Colonic mucosa (tissue), 4 donors: ENCODE results near the gene ZSCAN5B. TPM values are rescaled to one million over a fixed set of nuclear protein-coding genes. Genes with fewer than 3 reads are reported as not detected.

ENCODE experiments used
- DNase-seq: peaks from one replicate; pipeline ENCODE4 v3.0.0-alpha.2; 2020
- H3K27ac ChIP-seq: fragments of 200-600 bp; one replicate; pipeline ENCODE4 v1.8.0; 2021
- H3K27me3 ChIP-seq: fragments of 200-600 bp; one replicate; pipeline ENCODE4 v1.8.0; 2021
- H3K36me3 ChIP-seq: fragments of 200-600 bp; one replicate; pipeline ENCODE4 v1.8.0; 2021
- H3K4me1 ChIP-seq: fragments of 200-600 bp; one replicate; pipeline ENCODE4 v1.8.0; 2021; ENCODE audit warnings: mild to moderate bottlenecking
- H3K4me3 ChIP-seq: fragments of 200-600 bp; one replicate; pipeline ENCODE4 v1.8.0; 2021
- H3K9ac ChIP-seq, 2 donors: one replicate each; pipeline ENCODE4 v1.7.0; 2013; ENCODE audit warnings: control low read depth in 2 of 2, low read depth in 2 of 2, low read length in 2 of 2
- H3K9me3 ChIP-seq: fragments of 200-600 bp; one replicate; pipeline ENCODE4 v1.8.0; 2021
- intact Hi-C: fragments of 100-400 bp; cut with DNase I; formaldehyde crosslinking; loops from one replicate; pipeline ENCODE4 v1.14.1; 2022
- total RNA-seq, 2 donors: library from RNA; stranded (reverse); fragmentation: NEBNext Ultra II Directional in 1 of 2; extraction: Animal tissue kit (Norgen Biotek cat#: 25700) in 1 of 2; gene quantifications; one replicate each; pipeline ENCODE4 v1.2.1, GENCODE V29; 2021
- TF ChIP-seq, protein P1 (sequence below): fragments of 200-600 bp; IDR thresholded peaks from one replicate; pipeline ENCODE4 v1.8.0; 2022; ENCODE audit warnings: antibody characterized with exemption, mild to moderate bottlenecking
- donor health status: healthy.
- donor health status: DM: no; HTN: no; CAD: no.
- donor health status: DM: no; HTN: no; CAD: no.

The ZSCAN5B gene
- total RNA-seq, 2 donors from 2014 or later, result not detected

- no peak overlapping the region for H3K27ac ChIP-seq
- no peak overlapping the region for H3K4me3 ChIP-seq
- DNase-seq, result no peak
- no peaks in the 10 kb centered on the region for H3K9me3 ChIP-seq
- intact Hi-C loops, result no loop called here
- no peak overlapping the region for H3K9ac ChIP-seq
- TF ChIP-seq, protein P1, sequence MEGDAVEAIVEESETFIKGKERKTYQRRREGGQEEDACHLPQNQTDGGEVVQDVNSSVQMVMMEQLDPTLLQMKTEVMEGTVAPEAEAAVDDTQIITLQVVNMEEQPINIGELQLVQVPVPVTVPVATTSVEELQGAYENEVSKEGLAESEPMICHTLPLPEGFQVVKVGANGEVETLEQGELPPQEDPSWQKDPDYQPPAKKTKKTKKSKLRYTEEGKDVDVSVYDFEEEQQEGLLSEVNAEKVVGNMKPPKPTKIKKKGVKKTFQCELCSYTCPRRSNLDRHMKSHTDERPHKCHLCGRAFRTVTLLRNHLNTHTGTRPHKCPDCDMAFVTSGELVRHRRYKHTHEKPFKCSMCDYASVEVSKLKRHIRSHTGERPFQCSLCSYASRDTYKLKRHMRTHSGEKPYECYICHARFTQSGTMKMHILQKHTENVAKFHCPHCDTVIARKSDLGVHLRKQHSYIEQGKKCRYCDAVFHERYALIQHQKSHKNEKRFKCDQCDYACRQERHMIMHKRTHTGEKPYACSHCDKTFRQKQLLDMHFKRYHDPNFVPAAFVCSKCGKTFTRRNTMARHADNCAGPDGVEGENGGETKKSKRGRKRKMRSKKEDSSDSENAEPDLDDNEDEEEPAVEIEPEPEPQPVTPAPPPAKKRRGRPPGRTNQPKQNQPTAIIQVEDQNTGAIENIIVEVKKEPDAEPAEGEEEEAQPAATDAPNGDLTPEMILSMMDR, result no peak
- no peaks in the 10 kb centered on the region for H3K4me1 ChIP-seq
- no peaks in the 10 kb centered on the region for H3K27me3 ChIP-seq
- no peaks in the 10 kb centered on the region for H3K36me3 ChIP-seq
These were observed 36.0 kb downstream of the ZSCAN5B start for GRCh38 chr19:56161534-56161933.

GRCh38 chr19:56159622-56160271 lies 37.8 kb downstream of the ZSCAN5B start:
- no peak for DNase-seq
- Histone ChIP-seq H3K9me3 (no peaks in the 10 kb centered on the region), H3K27ac (no peak overlapping the region), H3K4me1 (no peaks in the 10 kb centered on the region), H3K9ac (no peak overlapping the region), H3K36me3 (no peaks in the 10 kb centered on the region), H3K27me3 (no peaks in the 10 kb centered on the region), H3K4me3 (no peak overlapping the region)
- intact Hi-C loops, result no loop called here
- TF ChIP-seq, protein P1, result no peak

DNA sequence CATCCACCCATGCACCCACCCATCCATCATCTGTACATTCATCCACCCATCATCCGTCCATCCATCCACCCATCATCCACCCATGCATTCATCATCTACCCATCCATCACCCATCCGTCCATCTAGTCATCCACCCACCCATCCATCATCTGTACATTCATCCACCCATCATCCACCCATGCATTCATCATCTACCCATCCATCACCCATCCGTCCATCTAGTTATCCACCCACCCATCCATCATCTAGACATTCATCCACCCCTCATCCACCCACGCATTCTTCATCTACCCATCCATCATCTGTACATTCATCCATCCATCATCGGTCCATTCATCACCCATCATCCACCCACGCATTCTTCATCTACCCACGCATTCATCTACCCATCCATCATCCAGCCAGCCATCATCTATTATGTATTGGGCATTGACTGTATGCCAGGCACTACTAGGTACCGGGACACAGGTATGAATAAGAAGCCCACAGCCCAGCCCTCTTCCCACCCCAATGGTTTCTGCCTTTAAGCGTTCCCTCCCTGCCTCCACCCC lies 38.5 kb downstream of the ZSCAN5B start:
- DNase-seq, result no peak
- Histone ChIP-seq H3K4me1 (no peaks in the 10 kb centered on the region), H3K27me3 (no peaks in the 10 kb centered on the region), H3K9me3 (no peaks in the 10 kb centered on the region), H3K4me3 (no peak overlapping the region), H3K36me3 (no peaks in the 10 kb centered on the region), H3K9ac (no peak overlapping the region), H3K27ac (no peak overlapping the region)
- TF ChIP-seq, protein P1, result no peak
- intact Hi-C loops, result no loop called here

DNA sequence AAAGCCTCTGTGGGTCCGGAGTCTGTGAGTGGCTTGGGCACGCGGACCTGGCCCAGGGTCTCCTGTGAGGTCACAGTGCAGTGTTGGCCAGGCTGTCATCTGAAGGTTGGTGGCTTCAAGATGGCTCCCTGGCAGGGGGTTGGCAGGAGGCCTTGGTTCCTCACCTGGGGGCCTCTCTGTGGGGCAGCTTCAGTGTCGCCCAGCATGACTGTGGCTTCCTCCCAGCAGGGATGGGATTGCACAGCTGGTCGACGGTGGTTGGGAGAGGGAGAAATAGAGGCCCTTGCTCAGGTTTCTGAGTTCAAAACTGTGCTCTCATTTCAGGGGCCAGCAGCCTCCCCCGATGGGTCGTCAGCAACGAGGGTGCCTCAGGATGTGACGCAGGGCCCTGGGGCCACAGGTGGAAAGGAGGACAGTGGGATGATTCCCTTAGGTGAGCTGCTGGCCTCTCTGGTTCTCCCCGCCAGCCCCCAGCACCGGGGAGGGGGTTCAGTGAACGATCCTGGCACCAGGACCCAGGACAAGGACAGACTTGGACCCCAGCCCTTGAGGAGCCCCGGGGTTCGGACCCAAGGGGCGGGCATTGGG lies 39.3 kb downstream of the ZSCAN5B start:
- TF ChIP-seq, protein P1, result no peak
- H3K36me3 ChIP-seq, result no peaks in the 10 kb centered on the region
- intact Hi-C loops, result no loop called here

GRCh38 chr19:56156768-56157167 lies 40.8 kb downstream of the ZSCAN5B start:
- H3K36me3 ChIP-seq, result no peaks in the 10 kb centered on the region
- intact Hi-C loops, result no loop called here
- H3K9ac ChIP-seq, result peak overlapping the region in 1 of 2 donors; percentile 31

More for the DNA sequence above, 39.3 kb downstream of the ZSCAN5B start:
- Histone ChIP-seq H3K4me1 (no peaks in the 10 kb centered on the region), H3K9ac (no peak overlapping the region), H3K9me3 (no peaks in the 10 kb centered on the region), H3K27me3 (no peaks in the 10 kb centered on the region), H3K4me3 (no peak overlapping the region), H3K27ac (no peak overlapping the region)
- no peak for DNase-seq

More at GRCh38 chr19:56156768-56157167, 40.8 kb downstream of the ZSCAN5B start:
- peak; percentile 67 for DNase-seq
- Histone ChIP-seq H3K27me3 (no peaks in the 10 kb centered on the region), H3K4me3 (no peak overlapping the region), H3K9me3 (no peaks in the 10 kb centered on the region), H3K4me1 (no peaks in the 10 kb centered on the region), H3K27ac (peak overlapping the region; percentile 54)
- TF ChIP-seq, protein P1, result no peak
